ENCODE results near the gene DCLK1. TPM values are rescaled to one million over a fixed set of nuclear protein-coding genes. Genes with fewer than 3 reads are reported as not detected.

DCLK1 gene
- total and polyA plus RNA-seq, 10 of the 15 experiments (the other 5 are each of a cell fraction or from before 2014, with no cell fraction given) = not detected

DNA sequence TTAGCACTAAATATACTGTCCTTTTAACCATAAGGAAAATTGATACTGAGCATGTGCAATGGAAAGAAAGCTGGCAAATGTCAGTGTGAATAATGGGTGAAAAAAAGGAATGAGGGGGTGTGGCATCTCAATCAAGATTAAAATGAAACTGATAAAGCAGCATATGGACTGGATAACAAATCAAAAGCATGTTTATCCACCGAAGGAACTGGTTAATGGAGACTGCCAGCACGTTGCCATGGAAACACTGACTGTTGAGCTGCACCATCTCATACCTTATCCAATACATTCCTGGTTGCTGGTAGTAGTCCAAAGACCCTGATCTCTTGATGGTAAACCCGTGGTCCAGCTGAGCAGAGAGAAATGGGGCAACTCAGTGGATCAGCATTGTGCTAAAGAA is 343.2 kb downstream of the DCLK1 start:
- POLR2A ChIA-PET = interaction anchor here (0.8 kb wide), 1 partner anchor 66 kb away, joined by 3 read pairs; no protein-coding TSS in a partner anchor
- WGBS (ENCODE audit: insufficient coverage, insufficient replicate concordance, low lambda C conversion rate, missing lambda C conversion rate) = 3% methylated on average over 3 of the region's 3 CpGs
- CTCF ChIA-PET = interaction anchor here (1.3 to 2.6 kb wide), 9 partner anchors 12 to 623 kb away, joined by 4 to 37 read pairs (median 9); no protein-coding TSS in a partner anchor
- H3K4me2 ChIP-seq (ENCODE audit: control insufficient read depth, insufficient read depth) = no peak overlapping the region
- H3K27me3 ChIP-seq (replicated peaks in 1 of 2; ENCODE audit: control insufficient read depth in 2 of 2, insufficient read depth in 2 of 2, low read length in 1 of 2) = no peaks in the 10 kb centered on the region
- DNase-seq (ENCODE audit: low read depth, low spot score) (no peak), ATAC-seq (no peak), FAIRE-seq (no peak)
- H3K9me3 ChIP-seq (replicated peaks; ENCODE audit: control insufficient read depth, insufficient read depth, low read length) = no peaks in the 10 kb centered on the region
- H3K36me3 ChIP-seq (ENCODE audit: control insufficient read depth in 2 of 2, insufficient read depth in 2 of 2, low read length in 1 of 2) = no peaks in the 10 kb centered on the region
- H3K27ac ChIP-seq (ENCODE audit: control insufficient read depth, insufficient read depth) = no peak overlapping the region
- H3K79me2 ChIP-seq (ENCODE audit: control insufficient read depth, insufficient read depth, low read length) = no peaks in the 10 kb centered on the region
- H3K4me1 ChIP-seq (ENCODE audit: control insufficient read depth, insufficient read depth, low read length) = no peaks in the 10 kb centered on the region
- SMC1A ChIA-PET (ENCODE audit: uncharacterized antibody, unreplicated experiment) = interaction anchor here (1.0 to 3.0 kb wide), 5 partner anchors 8 to 156 kb away, joined by 3 to 34 read pairs (median 12); no protein-coding TSS in a partner anchor
- RAD21 ChIA-PET (ENCODE audit: unreplicated experiment) = interaction anchor here (1.2 to 2.3 kb wide), 3 partner anchors 30 to 156 kb away, joined by 5 to 25 read pairs (median 5); no protein-coding TSS in a partner anchor
- no peak overlapping the region for H3K4me3 ChIP-seq
- H3K9ac ChIP-seq (ENCODE audit: control insufficient read depth, insufficient read depth, low read length) = no peak overlapping the region
- no TSS peak for BruUV-seq (replicated peaks)
- H4K20me1 ChIP-seq (ENCODE audit: control insufficient read depth, insufficient read depth) = no peaks in the 10 kb centered on the region
- no peak overlapping the region for H2AFZ ChIP-seq (ENCODE audit: control insufficient read depth, low read depth, low read length)
- in situ Hi-C loops (cut with MboI) (loop anchor here (10.0 kb wide), 1 partner anchor 163 kb away; no protein-coding TSS in a partner anchor), intact Hi-C loops (cut with micrococcal nuclease; ENCODE audit: unreplicated experiment) (loop anchor here (5.0 kb wide), 2 partner anchors 66 to 621 kb away; no protein-coding TSS in a partner anchor)
- TF ChIP-seq JUNB (IDR thresholded peaks at IDR 0.05) (no peak), LARP7 (IDR thresholded peaks at IDR 0.05) (no peak), NFYA (IDR thresholded peaks at IDR 0.05; ENCODE audit: borderline replicate concordance, low read depth, low read length) (no peak), ZNF207 (IDR thresholded peaks at IDR 0.05; ENCODE audit: borderline replicate concordance) (no peak), EED (IDR thresholded peaks at IDR 0.05; ENCODE audit: low read depth) (no peak), SRF (IDR thresholded peaks at IDR 0.05; ENCODE audit: low read depth in 2 of 2, low read length in 2 of 2) (no peak), HCFC1 (IDR thresholded peaks at IDR 0.05; ENCODE audit: low read length) (no peak), ESRRA (IDR thresholded peaks at IDR 0.05; ENCODE audit: low read length) (no peak), NR2C2 (IDR thresholded peaks at IDR 0.05; ENCODE audit: borderline replicate concordance, control insufficient read depth, insufficient read length, low read depth) (no peak)
- TF ChIP-seq, protein P1, sequence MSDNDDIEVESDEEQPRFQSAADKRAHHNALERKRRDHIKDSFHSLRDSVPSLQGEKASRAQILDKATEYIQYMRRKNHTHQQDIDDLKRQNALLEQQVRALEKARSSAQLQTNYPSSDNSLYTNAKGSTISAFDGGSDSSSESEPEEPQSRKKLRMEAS (IDR thresholded peaks at IDR 0.05; ENCODE audit: low read depth, low read length) = no peak
